ENCODE results near the gene IFITM10.

DNA sequence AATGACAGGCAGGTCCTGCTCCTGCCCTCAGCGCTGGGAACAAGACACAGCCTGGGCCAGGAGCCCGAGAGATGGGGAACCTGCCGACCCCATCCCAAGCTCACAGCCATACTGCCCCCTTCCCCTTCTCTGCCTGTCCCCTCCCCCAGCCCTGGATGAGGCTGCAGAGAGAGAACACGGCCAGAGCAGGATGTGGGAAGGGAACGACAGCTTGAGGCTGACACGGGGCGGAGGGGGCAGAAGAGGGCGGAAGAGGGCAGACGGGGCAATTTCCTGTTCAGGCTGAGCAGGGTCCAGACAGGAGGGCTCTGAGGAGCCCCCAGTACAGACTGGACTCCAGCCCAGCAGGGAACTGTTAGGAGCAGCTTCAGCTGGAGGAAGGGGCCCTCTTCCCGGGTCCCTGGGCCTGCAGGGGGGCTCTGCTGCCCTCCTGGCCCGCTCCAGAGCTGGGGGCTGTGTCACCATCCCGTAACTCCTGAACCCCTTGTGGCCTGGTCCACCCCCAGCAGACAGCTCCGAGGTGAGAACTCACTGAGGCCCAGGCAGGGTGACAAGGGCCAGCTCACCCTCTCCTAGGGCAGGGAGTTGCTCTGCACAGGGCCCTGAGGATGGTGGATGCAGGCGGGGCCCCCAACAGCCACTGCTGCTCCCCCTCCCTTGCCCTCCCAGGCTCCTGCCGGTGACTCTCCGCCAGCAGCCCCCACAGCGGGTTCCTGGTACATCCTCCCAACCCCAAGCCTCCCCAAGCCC, 7.6 kb upstream of the IFITM10 start:
- TF ChIP-seq TARDBP (IDR thresholded peaks at IDR 0.05) = no peak
- TF ChIP-seq SUZ12 (IDR thresholded peaks at IDR 0.05) = no peak
- TF ChIP-seq HDGF (IDR thresholded peaks at IDR 0.05; ENCODE audit: borderline replicate concordance) = no peak
- TF ChIP-seq SP1 (IDR thresholded peaks at IDR 0.05) = no peak
- TF ChIP-seq ZNF384 (IDR thresholded peaks at IDR 0.05) = no peak
- no peak for TF ChIP-seq FOXA1 (IDR thresholded peaks at IDR 0.05)
- TF ChIP-seq ELF4 (IDR thresholded peaks at IDR 0.05) = no peak
- no peak for TF ChIP-seq L3MBTL2 (conservative IDR thresholded peaks at IDR 0.05)
- no peak for TF ChIP-seq FOXM1 (IDR thresholded peaks at IDR 0.05; ENCODE audit: borderline replicate concordance)
- no peak for TF ChIP-seq CTBP1 (IDR thresholded peaks at IDR 0.05; ENCODE audit: borderline replicate concordance)
- no peak for TF ChIP-seq BHLHE40 (IDR thresholded peaks at IDR 0.05; ENCODE audit: borderline replicate concordance)
- no peak for TF ChIP-seq PKNOX1 (IDR thresholded peaks at IDR 0.05)

All from HEK293T (cell line).